Hepatic stellate cell (primary cell): Measurements from ENCODE around the gene OXER1.

Source experiments
- DNase-seq: peaks from one replicate; pipeline ENCODE4 v3.0.0; 2011; ENCODE audit warnings: low spot score

Gene OXER1

GRCh38 chr2:42764096-42764495 is at the start of gene OXER1:
TSS of gene OXER1 (minus strand) at chr2:42764135. CDS start at chr2:42764062, 73 bp downstream.
- no peak for DNase-seq

- DNase-seq: peak; percentile 24
Measured at GRCh38 chr2:42812899-42813479, 49.1 kb upstream of the OXER1 start.

GRCh38 chr2:42810971-42811811 is 47.3 kb upstream of the OXER1 start:
- DNase-seq: peak; percentile 29

GRCh38 chr2:42810121-42810970 is 46.4 kb upstream of the OXER1 start:
- peak; percentile 90 for DNase-seq

- peak; percentile 85 for DNase-seq
Measured at GRCh38 chr2:42809819-42810120, 45.8 kb upstream of the OXER1 start.

GRCh38 chr2:42809131-42809818 is 45.3 kb upstream of the OXER1 start:
- DNase-seq: no peak

GRCh38 chr2:42808301-42808700 is 44.4 kb upstream of the OXER1 start:
- no peak for DNase-seq

GRCh38 chr2:42806786-42807185 is 42.9 kb upstream of the OXER1 start:
- DNase-seq: no peak

GRCh38 chr2:42804891-42805290 is 41.0 kb upstream of the OXER1 start:
- DNase-seq: no peak

GRCh38 chr2:42804338-42804737 is 40.4 kb upstream of the OXER1 start:
- no peak for DNase-seq

- no peak for DNase-seq
Measured at GRCh38 chr2:42802150-42802549, 38.2 kb upstream of the OXER1 start.

GRCh38 chr2:42801381-42801780 is 37.4 kb upstream of the OXER1 start:
- peak; percentile 37 for DNase-seq

- DNase-seq: no peak
Measured at GRCh38 chr2:42800981-42801380, 37.0 kb upstream of the OXER1 start.

GRCh38 chr2:42800461-42800962 is 36.6 kb upstream of the OXER1 start:
- no peak for DNase-seq

GRCh38 chr2:42799881-42800280 is 35.9 kb upstream of the OXER1 start:
- no peak for DNase-seq

- no peak for DNase-seq
Measured at GRCh38 chr2:42797281-42797680, 33.3 kb upstream of the OXER1 start.

- no peak for DNase-seq
Measured at GRCh38 chr2:42796427-42797248, 32.7 kb upstream of the OXER1 start.

- DNase-seq: no peak
Measured at GRCh38 chr2:42795841-42796301, 31.9 kb upstream of the OXER1 start.

GRCh38 chr2:42795275-42795674 is 31.3 kb upstream of the OXER1 start:
- no peak for DNase-seq

- peak; percentile 53 for DNase-seq
Measured at GRCh38 chr2:42794271-42795046, 30.5 kb upstream of the OXER1 start.
